Lower lobe of right lung (tissue), 2 donors: ENCODE results near the gene ATP1A4. TPM values are rescaled to one million over a fixed set of nuclear protein-coding genes. Genes with fewer than 3 reads are reported as not detected.

Source experiments
- ATAC-seq, 2 donors: fragments of 200-7000 bp; cut with Tn5 transposase; one replicate each; pipeline ENCODE4 v1.9.1; 2020 to 2022; ENCODE audit warnings: mild to moderate bottlenecking in 2 of 2, moderate library complexity in 2 of 2
- DNase-seq: peaks from one replicate; pipeline ENCODE4 v3.0.0-alpha.2; 2020
- H3K27ac ChIP-seq: fragments of 200-600 bp; one replicate; pipeline ENCODE4 v1.8.0; 2022
- H3K27me3 ChIP-seq: fragments of 200-600 bp; one replicate; pipeline ENCODE4 v1.8.0; 2022; ENCODE audit warnings: low read depth
- H3K36me3 ChIP-seq: fragments of 200-600 bp; one replicate; pipeline ENCODE4 v1.8.0; 2022; ENCODE audit warnings: mild to moderate bottlenecking
- H3K4me1 ChIP-seq: fragments of 200-600 bp; one replicate; pipeline ENCODE4 v1.8.0; 2022
- H3K4me3 ChIP-seq: fragments of 200-600 bp; one replicate; pipeline ENCODE4 v1.8.0; 2022; ENCODE audit warnings: mild to moderate bottlenecking
- H3K9me3 ChIP-seq: fragments of 200-600 bp; one replicate; pipeline ENCODE4 v1.8.0; 2022
- CTCF ChIP-seq: fragments of 200-600 bp; IDR thresholded peaks from one replicate; pipeline ENCODE4 v1.8.0; 2022; ENCODE audit warnings: antibody characterized with exemption, mild to moderate bottlenecking
- intact Hi-C: fragments of 100-400 bp; cut with DNase I; formaldehyde crosslinking; loops from one replicate; pipeline ENCODE4 v1.11.0; 2022
- total RNA-seq: library from RNA; stranded (reverse); fragmentation: NEBNext Ultra II Directional; extraction: Animal tissue kit (Norgen Biotek cat#: 25700); gene quantifications from one replicate; pipeline ENCODE4 v1.2.1, GENCODE V29; 2021
- donor health status: DM: no; HTN: yes; CAD: no; lungs with severe emphysema.

Gene ATP1A4
- total RNA-seq, 1 donor from 2014 or later: 1.1 TPM

GRCh38 chr1:160163615-160164014 lies 12.2 kb downstream of the ATP1A4 start:
- Histone ChIP-seq H3K27me3 (no peaks in the 10 kb centered on the region), H3K27ac (no peak overlapping the region), H3K4me1 (peaks cover 10% of the 10 kb centered on the region), H3K9me3 (no peaks in the 10 kb centered on the region), H3K4me3 (no peak overlapping the region), H3K36me3 (no peaks in the 10 kb centered on the region)
- DNase-seq (no peak), ATAC-seq (no peak)
- intact Hi-C loops: no loop called here
- TF ChIP-seq CTCF: no peak

- Histone ChIP-seq H3K27me3 (no peaks in the 10 kb centered on the region), H3K36me3 (no peaks in the 10 kb centered on the region), H3K27ac (no peak overlapping the region), H3K4me3 (no peak overlapping the region), H3K9me3 (no peaks in the 10 kb centered on the region), H3K4me1 (peaks cover 10% of the 10 kb centered on the region)
- ATAC-seq (no peak), DNase-seq (no peak)
- intact Hi-C loops: no loop called here
- no peak for TF ChIP-seq CTCF
These were observed 12.7 kb downstream of the ATP1A4 start for GRCh38 chr1:160164121-160164520.

- DNase-seq: peak; percentile 63
- intact Hi-C loops: no loop called here
- Histone ChIP-seq H3K4me3 (no peak overlapping the region), H3K4me1 (peaks cover 10% of the 10 kb centered on the region), H3K36me3 (no peaks in the 10 kb centered on the region), H3K27ac (no peak overlapping the region), H3K27me3 (no peaks in the 10 kb centered on the region), H3K9me3 (no peaks in the 10 kb centered on the region)
- no peak for TF ChIP-seq CTCF
- ATAC-seq: peak; percentile 22 to 59
These were observed 14.9 kb downstream of the ATP1A4 start for GRCh38 chr1:160166166-160166868.

GRCh38 chr1:160167056-160167455 lies 15.7 kb downstream of the ATP1A4 start:
- DNase-seq (no peak), ATAC-seq (no peak)
- Histone ChIP-seq H3K9me3 (no peaks in the 10 kb centered on the region), H3K27me3 (no peaks in the 10 kb centered on the region), H3K27ac (no peak overlapping the region), H3K4me1 (peaks cover 10% of the 10 kb centered on the region), H3K4me3 (no peak overlapping the region), H3K36me3 (no peaks in the 10 kb centered on the region)
- intact Hi-C loops: no loop called here
- no peak for TF ChIP-seq CTCF

GRCh38 chr1:160167580-160167979 lies 16.2 kb downstream of the ATP1A4 start:
- no peak for DNase-seq
- no peak overlapping the region for H3K4me3 ChIP-seq
- no peak for ATAC-seq
- H3K36me3 ChIP-seq: no peaks in the 10 kb centered on the region
- no peak for TF ChIP-seq CTCF
- H3K4me1 ChIP-seq: peaks cover 6% of the 10 kb centered on the region
- H3K27ac ChIP-seq: no peak overlapping the region
- H3K27me3 ChIP-seq: no peaks in the 10 kb centered on the region
- H3K9me3 ChIP-seq: no peaks in the 10 kb centered on the region
- intact Hi-C loops: no loop called here
